Activated CD8-positive, alpha-beta T cell treated with anti-CD3 and anti-CD28 coated beads for 36 hours (primary cell): ENCODE results near the gene LRPAP1. TPM values are rescaled to one million over a fixed set of nuclear protein-coding genes. Genes with fewer than 3 reads are reported as not detected.
"Not testable (repeated sequence)": the region's sequence is repeated elsewhere in the genome, so short reads cannot be mapped to it uniquely, and the experiment has no call there.

ENCODE experiments used
- ATAC-seq: fragments of 200-7000 bp; cut with Tn5 transposase; one replicate; pipeline ENCODE4 v1.10.0; 2021; ENCODE audit warnings: mild to moderate bottlenecking, moderate library complexity
- CTCF ChIA-PET: fragments of 350-600 bp; sonication (Branson Sonifier 250); formaldehyde crosslinking; loops from one replicate; lab custom pipeline; 2021; ENCODE audit warnings: antibody characterized with exemption; lab: Charles Lee
- POLR2A ChIA-PET: fragments of 350-600 bp; sonication (Branson Sonifier 250); formaldehyde crosslinking; loops from one replicate; lab custom pipeline; 2021; ENCODE audit warnings: antibody characterized with exemption; lab: Charles Lee
- DNase-seq: peaks from one replicate; pipeline ENCODE4 v3.0.0-alpha.2; 2020
- H3K27ac Mint-ChIP-seq: one replicate; pipeline ENCODE4 v1.8.0; 2021; ENCODE audit warnings: mild to moderate bottlenecking, mixed read lengths
- H3K27me3 Mint-ChIP-seq: one replicate; pipeline ENCODE4 v1.8.0; 2021; ENCODE audit warnings: mixed read lengths
- H3K36me3 Mint-ChIP-seq: one replicate; pipeline ENCODE4 v1.8.0; 2021; ENCODE audit warnings: low read depth, mixed read lengths
- H3K4me1 Mint-ChIP-seq: one replicate; pipeline ENCODE4 v1.8.0; 2021; ENCODE audit warnings: low read depth, mixed read lengths
- H3K4me3 Mint-ChIP-seq: one replicate; pipeline ENCODE4 v1.8.0; 2021; ENCODE audit warnings: mild to moderate bottlenecking, moderate library complexity, mixed read lengths
- H3K9me3 Mint-ChIP-seq: one replicate; pipeline ENCODE4 v1.8.0; 2021; ENCODE audit warnings: mixed read lengths
- intact Hi-C: fragments of 100-400 bp; cut with micrococcal nuclease; formaldehyde crosslinking; loops from one replicate; pipeline ENCODE4 v1.10.0; 2022
- total RNA-seq, 2 experiments: library from RNA; stranded (reverse); gene quantifications; one replicate each; pipeline ENCODE4 v1.2.3, GENCODE V29; 2021
- TF ChIP-seq, protein P1 (sequence below): fragments of 200-600 bp; IDR thresholded peaks from one replicate; pipeline ENCODE4 v1.8.0; 2022; ENCODE audit warnings: antibody characterized with exemption, mild to moderate bottlenecking

The LRPAP1 gene
- total RNA-seq, 2 experiments from 2014 or later = 46.0 to 49.8 TPM

DNA sequence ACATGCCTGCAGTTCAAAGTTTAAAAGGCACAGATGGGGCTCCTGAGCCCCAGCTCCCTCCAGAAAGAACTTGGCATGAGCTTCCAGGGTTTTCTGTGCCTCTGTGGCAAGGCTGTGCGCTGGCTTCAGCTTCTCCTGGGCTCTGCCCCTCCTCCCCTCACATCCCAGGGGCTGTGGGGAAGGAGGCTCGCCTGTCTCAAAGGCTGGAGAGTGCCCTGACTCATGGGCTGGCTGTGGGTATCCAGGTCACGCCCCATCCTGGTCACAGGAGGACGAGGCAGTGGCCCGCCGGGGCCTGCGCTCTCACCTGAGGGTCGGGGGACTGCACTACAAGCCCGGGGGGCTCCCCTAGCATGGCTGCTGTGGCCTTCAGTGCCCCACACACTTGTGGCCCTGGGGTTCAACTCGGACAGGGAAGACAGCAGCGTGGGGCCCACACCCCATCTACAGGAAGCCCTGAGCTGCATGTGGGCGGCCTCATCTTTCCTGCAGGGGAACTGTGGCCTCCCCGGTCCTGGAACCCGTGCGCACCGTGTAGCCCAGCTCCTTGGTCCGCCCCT, 17.9 kb downstream of the LRPAP1 start:
- no peaks in the 10 kb centered on the region for H3K27me3 Mint-ChIP-seq
- H3K4me3 Mint-ChIP-seq = no peak overlapping the region
- ChIA-PET CTCF (interaction anchor here (0.9 to 1.1 kb wide), 2 partner anchors 33 to 34 kb away, joined by 3 to 4 read pairs; no protein-coding TSS in a partner anchor), POLR2A (interaction anchor here (0.8 kb wide), 1 partner anchor 388 kb away, joined by 3 read pairs; no protein-coding TSS in a partner anchor)
- ATAC-seq (no peak), DNase-seq (no peak)
- peaks cover 2% of the 10 kb centered on the region for H3K9me3 Mint-ChIP-seq
- H3K4me1 Mint-ChIP-seq = no peaks in the 10 kb centered on the region
- intact Hi-C loops = no loop called here
- TF ChIP-seq, protein P1, sequence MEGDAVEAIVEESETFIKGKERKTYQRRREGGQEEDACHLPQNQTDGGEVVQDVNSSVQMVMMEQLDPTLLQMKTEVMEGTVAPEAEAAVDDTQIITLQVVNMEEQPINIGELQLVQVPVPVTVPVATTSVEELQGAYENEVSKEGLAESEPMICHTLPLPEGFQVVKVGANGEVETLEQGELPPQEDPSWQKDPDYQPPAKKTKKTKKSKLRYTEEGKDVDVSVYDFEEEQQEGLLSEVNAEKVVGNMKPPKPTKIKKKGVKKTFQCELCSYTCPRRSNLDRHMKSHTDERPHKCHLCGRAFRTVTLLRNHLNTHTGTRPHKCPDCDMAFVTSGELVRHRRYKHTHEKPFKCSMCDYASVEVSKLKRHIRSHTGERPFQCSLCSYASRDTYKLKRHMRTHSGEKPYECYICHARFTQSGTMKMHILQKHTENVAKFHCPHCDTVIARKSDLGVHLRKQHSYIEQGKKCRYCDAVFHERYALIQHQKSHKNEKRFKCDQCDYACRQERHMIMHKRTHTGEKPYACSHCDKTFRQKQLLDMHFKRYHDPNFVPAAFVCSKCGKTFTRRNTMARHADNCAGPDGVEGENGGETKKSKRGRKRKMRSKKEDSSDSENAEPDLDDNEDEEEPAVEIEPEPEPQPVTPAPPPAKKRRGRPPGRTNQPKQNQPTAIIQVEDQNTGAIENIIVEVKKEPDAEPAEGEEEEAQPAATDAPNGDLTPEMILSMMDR = no peak
- no peak overlapping the region for H3K27ac Mint-ChIP-seq
- peaks cover 44% of the 10 kb centered on the region for H3K36me3 Mint-ChIP-seq

DNA sequence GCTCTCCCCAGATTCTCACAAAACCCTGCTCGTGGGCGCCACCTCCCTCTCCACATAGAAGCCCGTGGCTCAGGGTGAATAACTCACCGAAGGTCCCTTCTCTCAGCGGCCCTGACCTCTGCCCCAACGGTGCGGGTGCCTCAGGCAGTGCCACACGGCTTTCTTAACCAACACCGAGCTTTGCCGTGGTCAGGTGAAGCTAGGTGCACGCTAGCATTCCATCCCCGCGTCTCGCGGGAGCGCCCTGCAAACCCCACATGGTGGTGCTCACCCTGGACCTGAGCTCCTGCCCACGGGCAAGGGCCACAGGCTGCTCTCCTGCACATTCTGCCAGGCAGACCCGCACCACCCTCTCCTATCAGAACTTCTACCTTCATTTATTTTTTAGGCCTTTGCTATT, 18.4 kb downstream of the LRPAP1 start:
- Mint-ChIP-seq H3K27ac (no peak overlapping the region), H3K36me3 (peaks cover 46% of the 10 kb centered on the region), H3K9me3 (peaks cover 2% of the 10 kb centered on the region), H3K27me3 (no peaks in the 10 kb centered on the region), H3K4me3 (no peak overlapping the region), H3K4me1 (no peaks in the 10 kb centered on the region)
- CTCF ChIA-PET = interaction anchor here (0.9 to 1.1 kb wide), 2 partner anchors 32 to 33 kb away, joined by 3 to 4 read pairs; no protein-coding TSS in a partner anchor
- intact Hi-C loops = no loop called here
- DNase-seq (no peak), ATAC-seq (no peak)
- POLR2A ChIA-PET = interaction anchor here (0.8 kb wide), 1 partner anchor 388 kb away, joined by 3 read pairs; no protein-coding TSS in a partner anchor
- TF ChIP-seq, protein P1 = no peak

DNA sequence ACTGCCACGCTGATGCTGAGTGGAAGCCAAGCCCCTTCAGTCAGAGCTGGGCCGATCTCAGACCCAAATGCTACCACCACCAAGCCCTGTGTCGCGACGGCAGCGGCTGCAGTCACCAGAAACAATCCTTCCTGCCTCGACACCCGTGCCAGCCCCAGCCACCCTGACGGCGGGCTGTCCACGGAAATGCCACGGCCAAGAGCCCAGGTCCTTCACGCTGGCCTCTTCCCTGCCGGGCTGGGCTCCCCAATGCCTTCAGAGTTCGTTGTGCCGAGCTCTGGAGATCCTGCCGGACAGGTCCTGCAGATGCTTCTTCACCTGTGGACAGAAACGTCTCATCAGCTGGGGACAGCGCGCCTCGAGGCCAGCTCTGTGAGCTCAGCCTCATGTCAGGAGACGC, 19.5 kb downstream of the LRPAP1 start:
- no peak overlapping the region for H3K4me3 Mint-ChIP-seq
- ChIA-PET POLR2A (interaction anchor here (1.6 kb wide), 1 partner anchor 10 kb away, joined by 4 read pairs; no protein-coding TSS in a partner anchor), CTCF (interaction anchor here (1.1 to 2.1 kb wide), 2 partner anchors 33 to 166 kb away, joined by 3 to 5 read pairs; no protein-coding TSS in a partner anchor)
- DNase-seq (no peak), ATAC-seq (no peak)
- H3K9me3 Mint-ChIP-seq = peaks cover 2% of the 10 kb centered on the region
- no peak overlapping the region for H3K27ac Mint-ChIP-seq
- H3K4me1 Mint-ChIP-seq = no peaks in the 10 kb centered on the region
- intact Hi-C loops = no loop called here
- no peaks in the 10 kb centered on the region for H3K27me3 Mint-ChIP-seq
- peaks cover 53% of the 10 kb centered on the region for H3K36me3 Mint-ChIP-seq
- TF ChIP-seq, protein P1 = no peak

DNA sequence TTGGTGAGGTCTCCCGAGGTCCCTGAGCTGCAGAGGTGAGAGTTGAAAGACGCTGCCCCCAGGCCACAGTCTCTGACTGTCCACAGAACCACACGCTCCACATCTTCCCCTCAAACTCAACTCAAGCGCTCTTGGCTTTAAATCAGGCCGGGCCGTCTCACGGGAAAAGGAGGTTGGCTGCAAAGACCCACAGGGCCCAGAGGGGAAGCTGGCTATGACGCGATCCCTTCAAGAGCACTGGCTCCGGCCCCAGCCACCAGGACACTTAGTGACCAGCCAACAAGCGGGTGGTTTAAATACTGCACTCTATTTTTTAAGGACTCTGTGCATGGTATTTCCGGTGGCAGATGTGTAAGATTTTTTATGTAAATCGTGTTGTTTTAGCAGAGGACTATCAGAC, 19.9 kb downstream of the LRPAP1 start:
- ATAC-seq (no peak), DNase-seq (no peak)
- intact Hi-C loops = no loop called here
- ChIA-PET CTCF (interaction anchor here (1.1 to 2.1 kb wide), 2 partner anchors 32 to 166 kb away, joined by 3 to 5 read pairs; no protein-coding TSS in a partner anchor), POLR2A (interaction anchor here (1.6 kb wide), 1 partner anchor 9 kb away, joined by 4 read pairs; no protein-coding TSS in a partner anchor)
- peaks cover 2% of the 10 kb centered on the region for H3K9me3 Mint-ChIP-seq
- TF ChIP-seq, protein P1 = no peak
- no peak overlapping the region for H3K4me3 Mint-ChIP-seq
- no peaks in the 10 kb centered on the region for H3K27me3 Mint-ChIP-seq
- H3K36me3 Mint-ChIP-seq = peaks cover 56% of the 10 kb centered on the region
- no peaks in the 10 kb centered on the region for H3K4me1 Mint-ChIP-seq
- no peak overlapping the region for H3K27ac Mint-ChIP-seq

DNA sequence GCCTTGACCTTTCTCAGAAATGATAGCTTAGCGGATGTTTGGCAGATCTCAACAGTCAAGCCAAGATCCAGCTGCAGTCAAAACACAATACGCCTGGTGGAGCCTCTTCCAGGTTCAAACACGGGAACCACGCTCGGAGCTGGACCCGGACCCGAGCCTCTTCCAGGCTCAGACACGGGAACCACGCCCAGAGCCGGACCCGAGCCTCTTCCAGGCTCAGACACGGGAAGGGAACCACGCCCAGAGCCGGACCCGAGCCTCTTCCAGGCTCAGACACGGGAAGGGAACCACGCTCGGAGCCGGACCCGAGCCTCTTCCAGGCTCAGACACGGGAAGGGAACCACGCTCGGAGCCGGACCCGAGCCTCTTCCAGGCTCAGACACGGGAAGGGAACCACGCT, 20.6 kb downstream of the LRPAP1 start:
- H3K36me3 Mint-ChIP-seq = peaks cover 53% of the 10 kb centered on the region
- DNase-seq, H3K4me1 Mint-ChIP-seq, H3K9me3 Mint-ChIP-seq, H3K27ac Mint-ChIP-seq, POLR2A ChIA-PET, H3K4me3 Mint-ChIP-seq, H3K27me3 Mint-ChIP-seq, ATAC-seq, intact Hi-C loops: not testable (repeated sequence)
- CTCF ChIA-PET = interaction anchor here (2.1 kb wide), 1 partner anchor 31 kb away, joined by 5 read pairs; no protein-coding TSS in a partner anchor
